GM12872 (cell line): ENCODE measurements around the gene SLC9A3.

Source experiments
- TF ChIP-seq, protein P1 (sequence below): IDR thresholded peaks from 3 replicates; pipeline ENCODE4 v1.5.1; 2011; ENCODE audit warnings: low read depth, mild to moderate bottlenecking, low read length, moderate library complexity; ENCODE audit not compliant: insufficient read depth

SLC9A3 gene

DNA sequence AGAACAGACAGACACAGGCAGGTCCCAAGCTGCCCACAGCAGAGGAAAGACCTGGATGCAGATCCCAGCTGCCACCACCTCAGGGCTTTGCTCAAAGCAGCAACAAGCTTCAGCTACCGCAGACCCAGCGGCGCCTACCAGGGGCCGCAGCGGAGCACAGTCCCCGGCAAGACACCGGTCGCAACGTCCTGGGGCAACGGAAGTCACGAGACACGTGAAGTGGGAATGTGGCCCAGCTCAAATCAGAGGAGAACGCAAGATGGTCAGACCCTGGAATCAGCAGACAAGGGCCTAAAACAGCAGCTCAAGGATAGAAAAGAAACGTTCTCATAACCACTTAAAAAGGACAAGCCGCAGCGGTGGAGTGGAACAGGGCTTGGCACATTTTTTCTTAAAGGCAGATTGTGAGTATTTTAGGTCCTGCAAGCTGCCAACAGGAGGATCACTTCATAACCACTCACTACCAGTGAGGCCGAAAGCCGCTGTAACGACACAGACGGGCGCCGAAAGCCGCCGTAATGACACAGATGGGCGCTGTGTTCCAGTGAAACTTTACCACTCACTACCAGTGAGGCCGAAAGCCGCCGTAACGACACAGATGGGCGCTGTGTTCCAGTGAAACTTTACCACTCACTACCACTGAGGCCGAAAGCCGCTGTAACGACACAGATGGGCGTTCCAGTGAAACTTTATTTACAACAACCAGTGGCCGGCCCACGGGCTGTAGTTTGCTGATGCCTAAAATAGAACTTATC, 21.7 kb downstream of the SLC9A3 start:
- TF ChIP-seq, protein P1, sequence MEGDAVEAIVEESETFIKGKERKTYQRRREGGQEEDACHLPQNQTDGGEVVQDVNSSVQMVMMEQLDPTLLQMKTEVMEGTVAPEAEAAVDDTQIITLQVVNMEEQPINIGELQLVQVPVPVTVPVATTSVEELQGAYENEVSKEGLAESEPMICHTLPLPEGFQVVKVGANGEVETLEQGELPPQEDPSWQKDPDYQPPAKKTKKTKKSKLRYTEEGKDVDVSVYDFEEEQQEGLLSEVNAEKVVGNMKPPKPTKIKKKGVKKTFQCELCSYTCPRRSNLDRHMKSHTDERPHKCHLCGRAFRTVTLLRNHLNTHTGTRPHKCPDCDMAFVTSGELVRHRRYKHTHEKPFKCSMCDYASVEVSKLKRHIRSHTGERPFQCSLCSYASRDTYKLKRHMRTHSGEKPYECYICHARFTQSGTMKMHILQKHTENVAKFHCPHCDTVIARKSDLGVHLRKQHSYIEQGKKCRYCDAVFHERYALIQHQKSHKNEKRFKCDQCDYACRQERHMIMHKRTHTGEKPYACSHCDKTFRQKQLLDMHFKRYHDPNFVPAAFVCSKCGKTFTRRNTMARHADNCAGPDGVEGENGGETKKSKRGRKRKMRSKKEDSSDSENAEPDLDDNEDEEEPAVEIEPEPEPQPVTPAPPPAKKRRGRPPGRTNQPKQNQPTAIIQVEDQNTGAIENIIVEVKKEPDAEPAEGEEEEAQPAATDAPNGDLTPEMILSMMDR, result no peak

DNA sequence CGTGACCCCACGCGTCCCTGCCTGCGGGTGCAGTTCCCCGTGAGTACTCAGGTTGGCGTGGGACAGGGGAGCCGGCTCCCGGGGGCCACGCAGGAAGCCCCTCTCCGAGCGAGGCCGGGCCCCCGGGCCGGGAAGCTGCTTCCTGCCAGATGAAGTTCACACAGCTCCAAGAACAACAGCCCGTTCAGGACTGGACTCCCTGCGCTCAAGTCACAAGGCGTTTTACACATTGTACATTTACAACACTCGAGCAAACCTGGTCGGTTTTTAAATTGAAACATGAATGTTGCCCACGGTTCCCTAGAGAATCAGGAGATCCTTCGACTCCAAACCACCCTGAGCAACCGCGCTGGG, 22.4 kb downstream of the SLC9A3 start:
- TF ChIP-seq, protein P1, result no peak

DNA sequence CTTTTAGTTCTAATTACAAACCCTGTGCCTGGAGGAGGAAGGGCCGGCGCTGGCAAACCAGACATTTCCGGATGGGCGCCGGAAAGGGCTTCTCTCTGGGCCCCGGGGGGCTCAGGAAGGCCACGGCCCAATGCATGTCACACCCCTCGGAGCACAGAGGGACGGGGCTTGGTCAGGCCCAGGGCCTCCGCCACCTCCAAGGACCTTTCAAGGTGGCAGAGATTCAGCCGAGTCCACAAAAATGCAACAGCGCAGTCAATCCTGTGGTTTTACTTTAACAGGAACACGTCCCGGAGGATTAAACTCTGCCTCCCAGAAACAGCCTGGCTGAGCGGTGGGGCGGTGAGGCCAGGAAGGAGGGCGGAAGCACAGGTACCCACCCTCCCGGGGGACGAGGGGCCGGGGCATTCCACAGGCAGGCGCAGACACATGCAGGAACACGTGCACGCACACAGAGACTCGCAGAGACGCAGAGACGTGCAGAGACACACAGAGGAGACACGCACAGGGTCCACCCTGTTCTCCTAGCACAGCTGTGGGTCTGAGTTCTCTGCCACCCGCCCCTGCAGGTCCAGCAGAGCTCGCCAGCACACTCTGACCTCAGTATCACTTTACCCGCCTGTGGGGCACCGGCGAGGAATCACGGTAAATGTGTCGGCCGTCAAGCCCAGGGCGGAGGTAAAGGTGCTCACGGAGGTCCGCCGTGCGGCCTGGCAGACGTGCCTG, 23.0 kb downstream of the SLC9A3 start:
- TF ChIP-seq, protein P1, result no peak

DNA sequence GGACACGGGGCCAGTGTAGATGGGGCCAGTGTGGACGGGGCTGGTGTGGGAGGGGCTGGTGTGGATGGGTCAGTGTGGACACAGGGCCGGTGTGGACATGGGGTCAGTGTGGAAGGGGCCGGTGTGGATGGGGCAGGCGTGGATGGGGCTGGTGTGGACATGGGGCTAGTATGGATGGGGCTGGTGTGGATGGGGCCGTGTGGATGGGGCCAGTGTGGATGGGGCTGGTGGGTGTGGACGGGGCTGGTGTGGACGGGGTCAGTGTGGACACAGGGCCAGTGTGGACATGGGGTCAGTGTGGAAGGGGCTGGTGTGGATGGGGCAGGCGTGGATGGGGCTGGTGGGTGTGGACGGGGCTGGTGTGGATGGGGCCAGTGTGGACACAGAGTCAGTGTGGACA, 23.8 kb downstream of the SLC9A3 start:
- TF ChIP-seq, protein P1, result no peak

DNA sequence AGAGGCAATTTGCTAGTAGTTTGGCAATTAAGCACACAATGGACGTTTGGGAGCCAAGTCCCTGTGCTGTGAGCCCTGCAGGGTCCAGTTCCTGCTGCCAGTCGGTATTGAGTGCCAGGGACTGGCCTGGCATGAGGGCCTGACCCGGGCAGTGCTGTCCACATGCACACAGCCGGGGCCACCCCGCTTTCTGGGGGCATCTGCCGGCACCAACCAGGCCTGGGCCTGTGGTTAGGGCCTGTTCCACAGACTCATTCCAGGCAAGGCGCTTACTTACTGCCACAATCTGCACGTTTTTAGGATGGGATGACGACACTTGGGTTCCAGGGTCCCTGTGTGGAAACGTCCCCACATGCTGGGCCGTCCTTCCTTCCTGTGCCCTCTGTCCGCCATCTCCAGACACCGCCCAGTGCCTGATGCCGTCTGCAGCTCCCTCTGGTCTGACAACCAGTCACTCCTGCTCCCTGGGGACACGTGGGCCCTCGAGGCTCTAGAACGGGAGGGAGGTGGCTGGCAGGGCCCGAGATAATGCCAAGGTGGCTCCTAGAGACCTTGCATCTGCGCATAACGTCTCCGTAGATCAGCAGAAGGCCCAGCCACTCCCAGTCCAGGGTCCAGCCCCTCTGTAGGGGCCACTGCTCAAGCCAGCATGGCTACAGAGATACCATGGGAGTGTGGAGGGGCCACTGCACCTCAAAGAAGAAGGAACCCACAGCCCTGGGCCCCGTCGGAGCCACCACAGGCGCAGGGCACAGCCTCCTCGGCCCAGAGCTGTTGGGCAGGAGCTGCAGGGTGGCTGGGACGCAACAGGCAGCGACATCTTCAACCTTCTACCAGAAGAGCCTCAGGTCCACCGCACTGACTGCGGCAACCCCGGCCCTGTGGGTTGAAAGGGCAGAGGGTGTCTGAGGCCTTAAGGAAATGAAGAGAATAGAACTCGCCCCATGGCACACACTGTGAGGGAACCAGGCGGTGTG, 24.7 kb downstream of the SLC9A3 start:
- TF ChIP-seq, protein P1, result no peak

DNA sequence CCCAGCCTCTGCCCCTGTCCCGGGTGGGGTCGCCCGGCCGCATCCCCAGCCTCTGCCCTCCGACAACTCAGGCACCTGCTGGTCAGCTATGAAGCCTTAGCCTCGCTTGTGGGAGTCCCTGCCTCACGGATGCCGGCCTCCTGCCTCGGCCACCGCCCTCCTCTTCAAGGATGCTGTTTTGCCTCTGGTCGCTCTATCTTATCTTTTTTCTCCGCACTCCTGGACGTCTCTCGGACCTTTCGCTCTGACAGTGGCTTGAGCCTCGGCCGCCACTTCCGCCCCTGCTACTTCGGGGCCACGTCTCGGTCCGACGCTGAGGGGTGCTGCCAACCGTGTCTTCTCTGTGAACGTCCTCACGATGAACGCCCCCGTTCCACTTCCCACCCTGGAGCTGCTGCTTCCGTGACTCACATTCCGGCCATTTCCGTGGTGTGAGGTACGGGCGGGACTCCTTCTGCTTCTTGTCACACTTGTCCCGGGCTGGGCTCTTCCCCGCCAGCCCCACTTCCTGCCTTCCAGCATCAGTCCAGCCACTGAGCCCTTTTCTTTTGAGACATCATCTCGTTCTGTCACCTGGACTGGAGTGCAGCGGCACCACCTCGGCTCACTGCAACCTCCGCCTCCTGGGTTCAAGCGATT, 26.3 kb downstream of the SLC9A3 start:
- TF ChIP-seq, protein P1, result no peak
